Endothelial cell of umbilical vein (primary cell): Measurements from ENCODE around the gene GABRG1. TPM values are rescaled to one million over a fixed set of nuclear protein-coding genes. Genes with fewer than 3 reads are reported as not detected.

Source experiments
- BruUV-seq: library from RNA; stranded (reverse); fragments of 400-500 nt; replicated peaks from 2 replicates; lab custom pipeline; 2021; lab: Mats Ljungman, UMichigan
- CTCF ChIA-PET: fragments of 300-600, 350-600 bp; sonication (Branson Sonifier 250); formaldehyde crosslinking; loops from one replicate; lab custom pipeline; 2021; ENCODE audit warnings: antibody characterized with exemption, inconsistent platforms; lab: Charles Lee
- POLR2A ChIA-PET: fragments of 300-600, 350-600 bp; sonication (Branson Sonifier 250); formaldehyde crosslinking; loops from one replicate; lab custom pipeline; 2021; ENCODE audit warnings: antibody characterized with exemption, inconsistent platforms; lab: Charles Lee
- DNase-seq: peaks from one replicate; pipeline ENCODE4 v3.0.0-alpha.2; 2011; ENCODE audit warnings: low read depth, low spot score
- FAIRE-seq: peaks from 2 replicates; lab custom pipeline; 2011; peaks lifted over from hg19 to GRCh38; lab: Jason Lieb, UNC
- H2AFZ ChIP-seq: 2 replicates; pipeline ENCODE4 v1.6.0; 2012; ENCODE audit warnings: low read depth, low read length, control low read depth, inconsistent platforms
- H3K27ac ChIP-seq: 2 replicates; pipeline ENCODE4 v1.5.1; 2011; ENCODE audit warnings: low read depth, mild to moderate bottlenecking, control low read depth, low read length, moderate library complexity; ENCODE audit not compliant: insufficient read depth
- H3K27me3 ChIP-seq, 2 experiments: 2 replicates each; pipeline versions ENCODE4 v1.6.0 to v1.6.1; 2011; ENCODE audit warnings: low read length in 2 of 2, mixed read lengths in 1 of 2; ENCODE audit not compliant: control insufficient read depth in 2 of 2, insufficient read depth in 2 of 2
- H3K36me3 ChIP-seq, 2 experiments: 2 replicates in 1 of 2; 3 replicates in 1 of 2; pipeline ENCODE4 v1.5.1; 2011; ENCODE audit warnings: low read length in 2 of 2, mild to moderate bottlenecking in 1 of 2, moderate library complexity in 1 of 2; ENCODE audit not compliant: control insufficient read depth in 2 of 2, insufficient read depth in 2 of 2; ENCODE audit errors: extremely low read depth in 1 of 2
- H3K4me1 ChIP-seq: 3 replicates; pipeline ENCODE4 v1.5.1; 2011; ENCODE audit warnings: mild to moderate bottlenecking, low read length; ENCODE audit not compliant: control insufficient read depth, insufficient read depth; ENCODE audit errors: extremely low read depth
- H3K4me2 ChIP-seq: 2 replicates; pipeline ENCODE4 v1.6.1; 2011; ENCODE audit warnings: low read length, control low read depth, mixed read lengths; ENCODE audit not compliant: insufficient read depth
- H3K4me3 ChIP-seq, 3 experiments: fragments of 200-600 bp in 1 of 3; sonication (generic), shearing (Covaris generic) in 1 of 3; replicated peaks in 1 of 3; 2 replicates each; pipeline ENCODE4 v1.5.1; 2011 to 2016; ENCODE audit warnings: control low read depth in 3 of 3, low read length in 3 of 3, mild to moderate bottlenecking in 2 of 3, inconsistent platforms in 1 of 3, low read depth in 1 of 3, moderate library complexity in 1 of 3; ENCODE audit not compliant: insufficient read depth in 1 of 3
- H3K79me2 ChIP-seq: 2 replicates; pipeline ENCODE4 v1.6.0; 2012; ENCODE audit warnings: low read length, inconsistent platforms; ENCODE audit not compliant: control insufficient read depth, insufficient read depth
- H3K9ac ChIP-seq: replicated peaks from 2 replicates; pipeline ENCODE3; 2011; ENCODE audit warnings: low read length, control low read depth; ENCODE audit not compliant: insufficient read depth; ENCODE audit errors: extremely low read depth
- H3K9me1 ChIP-seq: replicated peaks from 3 replicates; pipeline ENCODE4 v1.6.0; 2011; ENCODE audit warnings: mild to moderate bottlenecking, low read length; ENCODE audit not compliant: control insufficient read depth, insufficient read depth; ENCODE audit errors: extremely low read depth
- H3K9me3 ChIP-seq: replicated peaks from 2 replicates; pipeline ENCODE4 v1.5.1; 2012; ENCODE audit warnings: low read length, inconsistent platforms; ENCODE audit not compliant: control insufficient read depth, insufficient read depth
- H4K20me1 ChIP-seq: replicated peaks from 2 replicates; pipeline ENCODE3; 2011; ENCODE audit warnings: mild to moderate bottlenecking, low read length; ENCODE audit not compliant: control insufficient read depth, insufficient read depth; ENCODE audit errors: extremely low read depth
- EZH2 ChIP-seq: IDR thresholded peaks from 2 replicates; pipeline ENCODE4 v1.6.1; 2012; ENCODE audit warnings: borderline replicate concordance, low read depth, mild to moderate bottlenecking, moderate library complexity, low read length, inconsistent platforms; ENCODE audit not compliant: severe bottlenecking
- FOS ChIP-seq: IDR thresholded peaks from 2 replicates; pipeline ENCODE4 v1.6.1; 2011; ENCODE audit warnings: mild to moderate bottlenecking, low read length, moderate library complexity, borderline replicate concordance; ENCODE audit not compliant: insufficient read depth
- GATA2 ChIP-seq: IDR thresholded peaks from 2 replicates; pipeline ENCODE4 v1.7.0; 2011; ENCODE audit warnings: low read depth, mild to moderate bottlenecking, moderate library complexity, mixed read lengths, low read length; ENCODE audit not compliant: insufficient read length, insufficient read depth
- JUN ChIP-seq: IDR thresholded peaks from 2 replicates; pipeline ENCODE4 v1.6.1; 2011; ENCODE audit warnings: borderline replicate concordance, low read depth; ENCODE audit not compliant: insufficient read length, insufficient read depth
- MYC ChIP-seq: IDR thresholded peaks from one replicate; pipeline ENCODE4 v1.6.1; 2011; ENCODE audit warnings: mild to moderate bottlenecking, low read depth, low read length
- POLR2A ChIP-seq: IDR thresholded peaks from 2 replicates; pipeline ENCODE4 v1.6.1; 2012; ENCODE audit warnings: low read depth, mild to moderate bottlenecking, control low read depth, low read length
- POLR2AphosphoS5 ChIP-seq: IDR thresholded peaks from 2 replicates; pipeline ENCODE4 v1.6.1; 2012; ENCODE audit warnings: low read depth, mild to moderate bottlenecking, control low read depth, low read length, moderate library complexity; ENCODE audit not compliant: insufficient read depth
- dilution Hi-C: fragments of 300-500 bp; cut with MboI; formaldehyde crosslinking; loops from one replicate; pipeline ENCODE4 v1.15.0; 2019; ENCODE audit warnings: low sequenced_read_pairs; ENCODE audit not compliant: extremely low pct_ligation_motif_present
- intact Hi-C: fragments of 100-400 bp; cut with micrococcal nuclease; formaldehyde crosslinking; loops from one replicate; pipeline ENCODE4 v1.10.0; 2022
- polyA plus RNA-seq, 4 experiments: library from polyadenylated mRNA; depleted of rRNA in 3 of 4; stranded (reverse) in 3 of 4; unstranded in 1 of 4; fragments of >200 nt; gene quantifications; 2 replicates each; pipeline versions ENCODE4 v1.2.1 to v1.2.3, GENCODE V29; 2011 to 2012; ENCODE audit warnings: missing spikeins in 1 of 4
- total RNA-seq: library from RNA; stranded (reverse); gene quantifications from 2 replicates; pipeline ENCODE4 v1.2.3, GENCODE V29; 2021
- TF ChIP-seq, protein P1 (sequence below): IDR thresholded peaks from 2 replicates; pipeline ENCODE4 v1.6.1; 2011; ENCODE audit not compliant: insufficient read depth, insufficient read length
- TF ChIP-seq, protein P2 (sequence below), 2 donors: IDR thresholded peaks; 1 replicate in 1 of 2; 2 replicates in 1 of 2; pipeline ENCODE4 v1.5.1; 2011; ENCODE audit warnings: low read length in 2 of 2, mild to moderate bottlenecking in 2 of 2, moderate library complexity in 2 of 2, control low read depth in 1 of 2, inconsistent platforms in 1 of 2, low read depth in 1 of 2; ENCODE audit not compliant: insufficient read depth in 1 of 2; ENCODE audit errors: extremely low read depth in 1 of 2

The GABRG1 gene
- total and polyA plus RNA-seq, 2 donors (not counting 3 experiments of a cell fraction or from before 2014, with no cell fraction given), result not detected

DNA sequence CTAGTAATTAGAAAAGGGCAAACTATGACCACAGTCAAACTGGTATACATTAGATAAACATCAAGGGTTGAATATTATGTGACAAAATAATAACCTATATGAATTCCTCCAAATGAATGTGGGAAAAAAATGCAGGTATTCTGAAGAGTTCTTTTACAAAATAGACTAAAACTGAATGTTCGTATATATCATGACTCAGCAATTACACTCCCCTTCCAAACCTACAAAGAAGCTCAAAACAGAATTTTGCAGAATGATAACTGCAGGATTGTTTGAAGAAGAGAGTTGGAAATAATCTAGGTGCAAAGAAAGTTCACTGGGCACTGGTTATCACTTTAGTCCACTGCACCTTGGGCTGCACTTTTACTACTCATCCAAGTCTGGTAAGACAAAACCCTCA, 134.1 kb downstream of the GABRG1 start:
- H3K27ac ChIP-seq, result no peak overlapping the region
- no peak overlapping the region for H2AFZ ChIP-seq
- H3K9me1 ChIP-seq, result no peaks in the 10 kb centered on the region
- TF ChIP-seq GATA2 (no peak), EZH2 (no peak), POLR2A (no peak), MYC (no peak), FOS (no peak), POLR2AphosphoS5 (no peak), JUN (no peak)
- TF ChIP-seq, protein P1, sequence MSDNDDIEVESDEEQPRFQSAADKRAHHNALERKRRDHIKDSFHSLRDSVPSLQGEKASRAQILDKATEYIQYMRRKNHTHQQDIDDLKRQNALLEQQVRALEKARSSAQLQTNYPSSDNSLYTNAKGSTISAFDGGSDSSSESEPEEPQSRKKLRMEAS, result no peak
- TF ChIP-seq, protein P2, sequence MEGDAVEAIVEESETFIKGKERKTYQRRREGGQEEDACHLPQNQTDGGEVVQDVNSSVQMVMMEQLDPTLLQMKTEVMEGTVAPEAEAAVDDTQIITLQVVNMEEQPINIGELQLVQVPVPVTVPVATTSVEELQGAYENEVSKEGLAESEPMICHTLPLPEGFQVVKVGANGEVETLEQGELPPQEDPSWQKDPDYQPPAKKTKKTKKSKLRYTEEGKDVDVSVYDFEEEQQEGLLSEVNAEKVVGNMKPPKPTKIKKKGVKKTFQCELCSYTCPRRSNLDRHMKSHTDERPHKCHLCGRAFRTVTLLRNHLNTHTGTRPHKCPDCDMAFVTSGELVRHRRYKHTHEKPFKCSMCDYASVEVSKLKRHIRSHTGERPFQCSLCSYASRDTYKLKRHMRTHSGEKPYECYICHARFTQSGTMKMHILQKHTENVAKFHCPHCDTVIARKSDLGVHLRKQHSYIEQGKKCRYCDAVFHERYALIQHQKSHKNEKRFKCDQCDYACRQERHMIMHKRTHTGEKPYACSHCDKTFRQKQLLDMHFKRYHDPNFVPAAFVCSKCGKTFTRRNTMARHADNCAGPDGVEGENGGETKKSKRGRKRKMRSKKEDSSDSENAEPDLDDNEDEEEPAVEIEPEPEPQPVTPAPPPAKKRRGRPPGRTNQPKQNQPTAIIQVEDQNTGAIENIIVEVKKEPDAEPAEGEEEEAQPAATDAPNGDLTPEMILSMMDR (IDR thresholded peaks at IDR 0.05; ENCODE audit: extremely low read depth in 1 of 2, insufficient read depth in 1 of 2, low read depth in 1 of 2, low read length in 2 of 2), result no peak
- DNase-seq (no peak), FAIRE-seq (no peak)
- H3K4me3 ChIP-seq, result no peak overlapping the region
- no peaks in the 10 kb centered on the region for H3K79me2 ChIP-seq
- no peaks in the 10 kb centered on the region for H3K36me3 ChIP-seq
- dilution Hi-C loops, result no loop called here
- H3K9me3 ChIP-seq, result peaks cover 3% of the 10 kb centered on the region
- H3K4me2 ChIP-seq, result no peak overlapping the region
- BruUV-seq, result no TSS peak
- POLR2A ChIA-PET, result no interaction called here
- intact Hi-C loops, result no loop called here
- no peaks in the 10 kb centered on the region for H3K27me3 ChIP-seq
- no peaks in the 10 kb centered on the region for H4K20me1 ChIP-seq
- CTCF ChIA-PET, result no interaction called here
- no peak overlapping the region for H3K9ac ChIP-seq
- no peaks in the 10 kb centered on the region for H3K4me1 ChIP-seq
